Omental fat pad (tissue), 4 donors: ENCODE data around the gene HNMT. TPM values are rescaled to one million over a fixed set of nuclear protein-coding genes. Genes with fewer than 3 reads are reported as not detected.
A peak's percentile ranks its signal among the peaks of the same experiment; 100 is the strongest.
"Not testable (repeated sequence)": the region's sequence is repeated elsewhere in the genome, so short reads cannot be mapped to it uniquely, and the experiment has no call there.

Experiments
- ATAC-seq: fragments of 150-250 bp; one replicate; pipeline ENCODE4 v1.9.1; 2016; ENCODE audit warnings: mild to moderate bottlenecking, moderate library complexity; ENCODE audit not compliant: low FRiP score
- DNase-seq: peaks from one replicate; pipeline ENCODE4 v3.0.0-alpha.2; 2019; ENCODE audit warnings: low spot score
- total RNA-seq, 4 donors: library from RNA; depleted of rRNA; stranded (reverse); fragments of >200 nt; gene quantifications; one replicate each; pipeline ENCODE4 v1.1.0, GENCODE V29; 2016
- TF ChIP-seq, protein P1 (sequence below), 3 donors: fragments of 450-650 bp; IDR thresholded peaks; one replicate each; pipeline ENCODE4 v1.5.1; 2016 to 2017; ENCODE audit warnings: antibody characterized with exemption in 3 of 3, mild to moderate bottlenecking in 3 of 3, moderate library complexity in 2 of 3

The HNMT gene
- total RNA-seq, 4 donors from 2014 or later, result 69.4 to 160 (median 85.8) TPM

GRCh38 chr2:137964859-137965459, 686 bp downstream of the HNMT start:
- no peak for DNase-seq
- TF ChIP-seq, protein P1, sequence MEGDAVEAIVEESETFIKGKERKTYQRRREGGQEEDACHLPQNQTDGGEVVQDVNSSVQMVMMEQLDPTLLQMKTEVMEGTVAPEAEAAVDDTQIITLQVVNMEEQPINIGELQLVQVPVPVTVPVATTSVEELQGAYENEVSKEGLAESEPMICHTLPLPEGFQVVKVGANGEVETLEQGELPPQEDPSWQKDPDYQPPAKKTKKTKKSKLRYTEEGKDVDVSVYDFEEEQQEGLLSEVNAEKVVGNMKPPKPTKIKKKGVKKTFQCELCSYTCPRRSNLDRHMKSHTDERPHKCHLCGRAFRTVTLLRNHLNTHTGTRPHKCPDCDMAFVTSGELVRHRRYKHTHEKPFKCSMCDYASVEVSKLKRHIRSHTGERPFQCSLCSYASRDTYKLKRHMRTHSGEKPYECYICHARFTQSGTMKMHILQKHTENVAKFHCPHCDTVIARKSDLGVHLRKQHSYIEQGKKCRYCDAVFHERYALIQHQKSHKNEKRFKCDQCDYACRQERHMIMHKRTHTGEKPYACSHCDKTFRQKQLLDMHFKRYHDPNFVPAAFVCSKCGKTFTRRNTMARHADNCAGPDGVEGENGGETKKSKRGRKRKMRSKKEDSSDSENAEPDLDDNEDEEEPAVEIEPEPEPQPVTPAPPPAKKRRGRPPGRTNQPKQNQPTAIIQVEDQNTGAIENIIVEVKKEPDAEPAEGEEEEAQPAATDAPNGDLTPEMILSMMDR (IDR thresholded peaks at IDR 0.05), result no peak
- ATAC-seq, result no peak

DNA sequence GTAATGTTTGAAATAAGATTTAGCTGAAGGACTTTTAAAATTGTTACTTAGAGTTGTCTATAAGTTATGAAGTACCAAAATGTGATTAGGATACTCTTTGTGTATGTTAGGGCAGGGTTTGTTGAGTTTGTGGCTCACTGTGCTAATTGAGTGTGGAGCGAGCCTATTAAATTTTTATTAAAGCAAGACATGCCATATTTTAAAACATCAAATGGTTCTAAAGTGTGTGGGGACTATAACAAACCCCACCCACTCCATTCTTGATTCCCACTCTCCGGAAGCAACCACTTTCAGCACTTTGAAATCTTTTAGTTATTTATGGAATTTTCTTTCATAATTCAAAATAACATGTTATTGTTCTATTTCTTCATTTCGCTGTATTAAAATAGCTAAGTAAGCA, 1.8 kb downstream of the HNMT start:
- TF ChIP-seq, protein P1 (IDR thresholded peaks at IDR 0.05), result no peak
- ATAC-seq (no peak), DNase-seq (no peak)

- ATAC-seq, result no peak
- no peak for DNase-seq
Observed at GRCh38 chr2:137967042-137967441, 2.8 kb downstream of the HNMT start.

GRCh38 chr2:137968477-137969417, 4.5 kb downstream of the HNMT start:
- DNase-seq (no peak), ATAC-seq (peak; percentile 51)
- TF ChIP-seq, protein P1 (IDR thresholded peaks at IDR 0.05), result no peak

More at GRCh38 chr2:137967042-137967441, 2.8 kb downstream of the HNMT start:
- TF ChIP-seq, protein P1 (IDR thresholded peaks at IDR 0.05), result no peak

DNA sequence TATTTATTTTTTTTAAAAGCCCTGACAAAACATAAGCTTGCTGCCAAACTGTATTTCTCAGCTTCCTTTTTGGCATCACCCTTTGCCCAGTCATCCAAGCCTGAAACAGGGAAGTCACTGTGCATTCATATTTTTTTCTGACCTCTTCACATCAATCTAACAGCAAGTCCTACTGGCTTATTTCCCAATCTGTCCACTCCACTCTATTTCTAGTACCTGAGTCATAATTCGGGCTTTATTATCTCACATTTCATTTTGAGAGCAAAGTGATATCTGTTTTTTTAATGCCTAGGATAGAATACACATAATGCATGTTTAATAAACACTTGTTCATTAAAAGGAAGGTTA, 5.1 kb downstream of the HNMT start:
- TF ChIP-seq, protein P1 (IDR thresholded peaks at IDR 0.05), result no peak
- ATAC-seq, result peak; percentile 90
- no peak for DNase-seq

GRCh38 chr2:137969876-137970275, 5.6 kb downstream of the HNMT start:
- ATAC-seq (no peak), DNase-seq (no peak)
- TF ChIP-seq, protein P1 (IDR thresholded peaks at IDR 0.05), result no peak

- not testable (repeated sequence) for ATAC-seq, DNase-seq
Observed at GRCh38 chr2:137971259-137971658, 7.0 kb downstream of the HNMT start.
